SK-N-MC (cell line): Measurements from ENCODE around the gene CFAP68.

Source experiments
- EZH2 ChIP-seq: fragments of 200-600 bp; sonication (generic); IDR thresholded peaks from one replicate; pipeline ENCODE4 v1.6.1; 2017; ENCODE audit warnings: antibody characterized with exemption
- POLR2AphosphoS5 ChIP-seq: IDR thresholded peaks from 2 replicates; pipeline ENCODE4 v1.6.1; 2012; ENCODE audit warnings: mild to moderate bottlenecking, low read depth, low read length, borderline replicate concordance

DNA sequence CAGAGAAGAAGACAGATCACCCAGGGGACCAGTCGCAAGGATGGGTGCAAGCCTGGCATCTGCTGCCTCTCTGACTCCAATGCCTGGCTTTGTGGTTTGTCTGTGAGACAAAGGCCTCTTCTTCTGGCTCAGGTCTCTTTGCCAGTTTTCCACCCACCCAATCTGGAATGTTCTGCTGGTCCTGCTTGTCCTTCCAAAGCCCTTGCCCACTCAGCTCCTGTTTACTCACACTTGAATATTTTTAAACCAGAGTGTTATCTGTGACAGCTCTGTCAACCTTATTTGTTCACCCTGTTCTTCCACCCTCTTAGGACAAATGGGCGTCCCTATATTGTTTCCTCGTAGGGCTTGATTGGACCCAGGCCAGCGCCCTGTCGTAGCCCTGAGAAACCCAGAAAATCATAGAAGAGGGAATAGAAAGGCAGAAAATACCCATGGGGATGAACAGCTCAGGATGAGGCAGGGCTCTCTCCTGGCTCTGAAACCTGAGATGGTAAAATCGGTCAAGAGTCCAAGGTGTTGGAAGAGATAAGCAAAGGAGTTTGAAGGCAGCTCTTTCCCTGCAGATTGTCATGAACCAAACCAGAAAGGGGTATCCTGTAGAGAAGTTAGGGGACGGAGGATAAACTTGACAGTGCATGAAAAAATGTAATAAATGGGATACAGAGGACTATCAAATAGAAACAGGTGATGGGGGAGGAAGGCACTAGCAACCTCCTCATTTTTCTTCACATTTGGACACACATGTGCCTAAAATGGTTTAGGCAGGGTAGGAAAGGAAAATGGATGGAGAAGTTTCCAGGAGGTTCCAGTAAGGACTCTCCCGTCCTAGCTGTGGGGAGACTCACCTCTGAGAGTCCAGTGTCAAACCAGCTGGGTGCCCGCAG is 31.6 kb downstream of the CFAP68 start:
- TF ChIP-seq EZH2 (no peak), POLR2AphosphoS5 (no peak)
